Activated CD8-positive, alpha-beta T cell treated with anti-CD3 and anti-CD28 coated beads, Interleukin-2, amount 10 ng/mL, durations not matched to agents 7 days and 5 days (primary cell): ENCODE data around the gene SLC26A9. TPM values are rescaled to one million over a fixed set of nuclear protein-coding genes. Genes with fewer than 3 reads are reported as not detected.

Experiments
- ATAC-seq: fragments of 150-1000 bp; cut with Tn5 transposase; one replicate; pipeline ENCODE4 v1.10.0; 2021; ENCODE audit warnings: moderate library complexity
- CTCF ChIA-PET: fragments of 350-600 bp; sonication (Branson Sonifier 250); formaldehyde crosslinking; loops from one replicate; lab custom pipeline; 2021; ENCODE audit warnings: antibody characterized with exemption; lab: Charles Lee
- POLR2A ChIA-PET: fragments of 350-600 bp; sonication (Branson Sonifier 250); formaldehyde crosslinking; loops from one replicate; lab custom pipeline; 2021; ENCODE audit warnings: antibody characterized with exemption; lab: Charles Lee
- DNase-seq: peaks from one replicate; pipeline ENCODE4 v3.0.0-alpha.2; 2020
- H3K27ac Mint-ChIP-seq: one replicate; pipeline ENCODE4 v1.8.0; 2021; ENCODE audit warnings: mild to moderate bottlenecking, mixed read lengths
- H3K27me3 Mint-ChIP-seq: one replicate; pipeline ENCODE4 v1.8.0; 2021; ENCODE audit warnings: low read depth, mixed read lengths
- H3K36me3 Mint-ChIP-seq: one replicate; pipeline ENCODE4 v1.8.0; 2021; ENCODE audit warnings: low read depth, mixed read lengths
- H3K4me1 Mint-ChIP-seq: one replicate; pipeline ENCODE4 v1.8.0; 2021; ENCODE audit warnings: low read depth, mixed read lengths
- H3K4me3 Mint-ChIP-seq: one replicate; pipeline ENCODE4 v1.8.0; 2021; ENCODE audit warnings: mild to moderate bottlenecking, mixed read lengths
- H3K9me3 Mint-ChIP-seq: one replicate; pipeline ENCODE4 v1.8.0; 2022; ENCODE audit warnings: mixed read lengths; ENCODE audit not compliant: insufficient read depth
- total RNA-seq, 2 experiments: library from RNA; stranded (reverse); gene quantifications; one replicate each; pipeline ENCODE4 v1.2.3, GENCODE V29; 2021

Gene SLC26A9
- total RNA-seq, 2 experiments from 2014 or later: not detected

GRCh38 chr1:205981257-205981656 is 38.0 kb upstream of the SLC26A9 start:
- CTCF ChIA-PET: interaction anchor here (0.6 to 7.1 kb wide), 5 partner anchors 63 to 335 kb away, joined by 3 to 71 read pairs (median 4); no protein-coding TSS in a partner anchor

GRCh38 chr1:205980237-205980870 is 37.1 kb upstream of the SLC26A9 start:
- no peak for DNase-seq
- Mint-ChIP-seq H3K36me3 (no peaks in the 10 kb centered on the region), H3K9me3 (no peaks in the 10 kb centered on the region), H3K27ac (no peak overlapping the region), H3K4me3 (no peak overlapping the region), H3K4me1 (no peaks in the 10 kb centered on the region), H3K27me3 (peaks cover 5% of the 10 kb centered on the region)
- no peak for ATAC-seq
- CTCF ChIA-PET: interaction anchor here (0.9 to 4.8 kb wide), 5 partner anchors 35 to 320 kb away, joined by 3 to 169 read pairs (median 4); no protein-coding TSS in a partner anchor
- POLR2A ChIA-PET: no interaction called here

More at GRCh38 chr1:205981257-205981656, 38.0 kb upstream of the SLC26A9 start:
- no peak for DNase-seq
- Mint-ChIP-seq H3K27me3 (peaks cover 5% of the 10 kb centered on the region), H3K27ac (no peak overlapping the region), H3K36me3 (no peaks in the 10 kb centered on the region), H3K4me3 (no peak overlapping the region), H3K9me3 (no peaks in the 10 kb centered on the region), H3K4me1 (no peaks in the 10 kb centered on the region)
- POLR2A ChIA-PET: interaction anchor here (0.7 kb wide), 1 partner anchor 260 kb away, joined by 3 read pairs; no protein-coding TSS in a partner anchor
- ATAC-seq: no peak

- ChIA-PET CTCF (interaction anchor here (0.9 to 4.8 kb wide), 4 partner anchors 36 to 387 kb away, joined by 3 to 169 read pairs (median 12); no protein-coding TSS in a partner anchor), POLR2A (no interaction called here)
- Mint-ChIP-seq H3K4me1 (no peaks in the 10 kb centered on the region), H3K9me3 (no peaks in the 10 kb centered on the region), H3K4me3 (no peak overlapping the region), H3K27me3 (peaks cover 5% of the 10 kb centered on the region), H3K36me3 (no peaks in the 10 kb centered on the region), H3K27ac (no peak overlapping the region)
- DNase-seq (no peak), ATAC-seq (no peak)
Measured at GRCh38 chr1:205979301-205979700, 36.0 kb upstream of the SLC26A9 start.

- H3K27ac Mint-ChIP-seq: no peak overlapping the region
- DNase-seq: no peak
- H3K27me3 Mint-ChIP-seq: peaks cover 5% of the 10 kb centered on the region
- POLR2A ChIA-PET: no interaction called here
- ATAC-seq: no peak
- no peaks in the 10 kb centered on the region for H3K4me1 Mint-ChIP-seq
- no peaks in the 10 kb centered on the region for H3K9me3 Mint-ChIP-seq
- CTCF ChIA-PET: interaction anchor here (2.1 to 4.8 kb wide), 7 partner anchors 12 to 386 kb away, joined by 7 to 169 read pairs (median 40); no protein-coding TSS in a partner anchor
- H3K4me3 Mint-ChIP-seq: no peak overlapping the region
- H3K36me3 Mint-ChIP-seq: no peaks in the 10 kb centered on the region
Measured at GRCh38 chr1:205978676-205979075, 35.4 kb upstream of the SLC26A9 start.

- Mint-ChIP-seq H3K9me3 (no peaks in the 10 kb centered on the region), H3K27me3 (peaks cover 5% of the 10 kb centered on the region), H3K4me1 (no peaks in the 10 kb centered on the region), H3K27ac (no peak overlapping the region), H3K36me3 (no peaks in the 10 kb centered on the region), H3K4me3 (no peak overlapping the region)
- DNase-seq (peak; percentile 81), ATAC-seq (peak; percentile 85)
- ChIA-PET CTCF (interaction anchor here (0.6 to 4.8 kb wide), 97 partner anchors 9 to 453 kb away, joined by 3 to 169 read pairs (median 4); partner anchors contain the start of genes ELK4, RAB29 and SLC26A9), POLR2A (interaction anchor here (0.6 to 1.5 kb wide), 4 partner anchors 58 to 318 kb away, joined by 3 to 4 read pairs (median 4); no protein-coding TSS in a partner anchor)
Measured at GRCh38 chr1:205977402-205978014, 34.3 kb upstream of the SLC26A9 start.

GRCh38 chr1:205976708-205977401 is 33.6 kb upstream of the SLC26A9 start:
- ChIA-PET POLR2A (interaction anchor here (0.6 to 1.5 kb wide), 5 partner anchors 57 to 317 kb away, joined by 3 to 5 read pairs (median 4); no protein-coding TSS in a partner anchor), CTCF (interaction anchor here (0.7 to 4.8 kb wide), 92 partner anchors 10 to 452 kb away, joined by 3 to 169 read pairs (median 4); partner anchors contain the start of genes ELK4, RAB29 and SLC26A9)
- DNase-seq (no peak), ATAC-seq (no peak)
- Mint-ChIP-seq H3K36me3 (no peaks in the 10 kb centered on the region), H3K4me1 (no peaks in the 10 kb centered on the region), H3K9me3 (no peaks in the 10 kb centered on the region), H3K27me3 (no peaks in the 10 kb centered on the region), H3K27ac (no peak overlapping the region), H3K4me3 (no peak overlapping the region)

- no peaks in the 10 kb centered on the region for H3K36me3 Mint-ChIP-seq
- H3K27ac Mint-ChIP-seq: no peak overlapping the region
- no peaks in the 10 kb centered on the region for H3K9me3 Mint-ChIP-seq
- ChIA-PET POLR2A (no interaction called here), CTCF (interaction anchor here (1.7 to 4.8 kb wide), 7 partner anchors 9 to 317 kb away, joined by 9 to 169 read pairs (median 45); no protein-coding TSS in a partner anchor)
- H3K4me1 Mint-ChIP-seq: no peaks in the 10 kb centered on the region
- H3K4me3 Mint-ChIP-seq: no peak overlapping the region
- DNase-seq (no peak), ATAC-seq (no peak)
- H3K27me3 Mint-ChIP-seq: no peaks in the 10 kb centered on the region
Measured at GRCh38 chr1:205976036-205976435, 32.8 kb upstream of the SLC26A9 start.

- CTCF ChIA-PET: interaction anchor here (2.2 to 3.3 kb wide), 2 partner anchors 19 to 58 kb away, joined by 9 to 166 read pairs; no protein-coding TSS in a partner anchor
- H3K4me1 Mint-ChIP-seq: no peaks in the 10 kb centered on the region
- H3K36me3 Mint-ChIP-seq: no peaks in the 10 kb centered on the region
- H3K9me3 Mint-ChIP-seq: no peaks in the 10 kb centered on the region
- ATAC-seq (no peak), DNase-seq (no peak)
- no peaks in the 10 kb centered on the region for H3K27me3 Mint-ChIP-seq
- POLR2A ChIA-PET: no interaction called here
- H3K27ac Mint-ChIP-seq: no peak overlapping the region
- no peak overlapping the region for H3K4me3 Mint-ChIP-seq
Measured at GRCh38 chr1:205975387-205975998, 32.2 kb upstream of the SLC26A9 start.

GRCh38 chr1:205974712-205975111 is 31.5 kb upstream of the SLC26A9 start:
- Mint-ChIP-seq H3K4me3 (no peak overlapping the region), H3K4me1 (no peaks in the 10 kb centered on the region), H3K36me3 (no peaks in the 10 kb centered on the region), H3K27me3 (no peaks in the 10 kb centered on the region), H3K27ac (no peak overlapping the region), H3K9me3 (no peaks in the 10 kb centered on the region)
- DNase-seq (no peak), ATAC-seq (no peak)
- POLR2A ChIA-PET: no interaction called here
- CTCF ChIA-PET: no interaction called here

GRCh38 chr1:205973377-205974232 is 30.3 kb upstream of the SLC26A9 start:
- ChIA-PET POLR2A (no interaction called here), CTCF (no interaction called here)
- H3K4me3 Mint-ChIP-seq: no peak overlapping the region
- no peaks in the 10 kb centered on the region for H3K27me3 Mint-ChIP-seq
- no peaks in the 10 kb centered on the region for H3K36me3 Mint-ChIP-seq
- H3K4me1 Mint-ChIP-seq: no peaks in the 10 kb centered on the region
- H3K9me3 Mint-ChIP-seq: no peaks in the 10 kb centered on the region
- DNase-seq (no peak), ATAC-seq (no peak)
- no peak overlapping the region for H3K27ac Mint-ChIP-seq
